ENCODE results near the gene NUDT6. TPM values are rescaled to one million over a fixed set of nuclear protein-coding genes. Genes with fewer than 3 reads are reported as not detected.

NUDT6 gene
- polyA plus RNA-seq, 1 donor from 2014 or later: 12.4 TPM

DNA sequence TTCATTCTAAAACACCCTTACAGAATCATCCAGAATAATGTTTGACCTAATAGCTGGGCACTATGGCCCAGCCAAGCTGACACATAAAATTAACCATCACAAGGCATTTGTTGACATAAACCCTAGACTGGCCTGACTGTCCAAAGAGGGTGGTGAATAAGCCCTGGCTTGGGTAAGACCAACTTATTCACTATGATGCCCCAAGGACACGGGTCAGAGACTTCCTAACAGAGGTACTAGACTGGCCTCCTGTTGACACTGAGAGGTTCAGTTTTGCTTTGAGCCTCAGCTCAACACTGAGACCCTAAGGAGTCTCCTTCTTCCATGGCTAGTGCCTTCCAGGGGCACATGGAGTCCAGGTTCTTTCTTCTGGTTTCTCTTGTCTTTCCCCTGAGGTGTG, 74.5 kb downstream of the NUDT6 start:
- no peak overlapping the region for H3K4me3 ChIP-seq (ENCODE audit: low read length)
- no peaks in the 10 kb centered on the region for H4K20me1 ChIP-seq (ENCODE audit: insufficient read depth)
- TF ChIP-seq MXI1 (conservative IDR thresholded peaks at IDR 0.05; ENCODE audit: poor library complexity, severe bottlenecking): no peak
- TF ChIP-seq, protein P1, sequence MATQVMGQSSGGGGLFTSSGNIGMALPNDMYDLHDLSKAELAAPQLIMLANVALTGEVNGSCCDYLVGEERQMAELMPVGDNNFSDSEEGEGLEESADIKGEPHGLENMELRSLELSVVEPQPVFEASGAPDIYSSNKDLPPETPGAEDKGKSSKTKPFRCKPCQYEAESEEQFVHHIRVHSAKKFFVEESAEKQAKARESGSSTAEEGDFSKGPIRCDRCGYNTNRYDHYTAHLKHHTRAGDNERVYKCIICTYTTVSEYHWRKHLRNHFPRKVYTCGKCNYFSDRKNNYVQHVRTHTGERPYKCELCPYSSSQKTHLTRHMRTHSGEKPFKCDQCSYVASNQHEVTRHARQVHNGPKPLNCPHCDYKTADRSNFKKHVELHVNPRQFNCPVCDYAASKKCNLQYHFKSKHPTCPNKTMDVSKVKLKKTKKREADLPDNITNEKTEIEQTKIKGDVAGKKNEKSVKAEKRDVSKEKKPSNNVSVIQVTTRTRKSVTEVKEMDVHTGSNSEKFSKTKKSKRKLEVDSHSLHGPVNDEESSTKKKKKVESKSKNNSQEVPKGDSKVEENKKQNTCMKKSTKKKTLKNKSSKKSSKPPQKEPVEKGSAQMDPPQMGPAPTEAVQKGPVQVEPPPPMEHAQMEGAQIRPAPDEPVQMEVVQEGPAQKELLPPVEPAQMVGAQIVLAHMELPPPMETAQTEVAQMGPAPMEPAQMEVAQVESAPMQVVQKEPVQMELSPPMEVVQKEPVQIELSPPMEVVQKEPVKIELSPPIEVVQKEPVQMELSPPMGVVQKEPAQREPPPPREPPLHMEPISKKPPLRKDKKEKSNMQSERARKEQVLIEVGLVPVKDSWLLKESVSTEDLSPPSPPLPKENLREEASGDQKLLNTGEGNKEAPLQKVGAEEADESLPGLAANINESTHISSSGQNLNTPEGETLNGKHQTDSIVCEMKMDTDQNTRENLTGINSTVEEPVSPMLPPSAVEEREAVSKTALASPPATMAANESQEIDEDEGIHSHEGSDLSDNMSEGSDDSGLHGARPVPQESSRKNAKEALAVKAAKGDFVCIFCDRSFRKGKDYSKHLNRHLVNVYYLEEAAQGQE (IDR thresholded peaks at IDR 0.05; ENCODE audit: borderline replicate concordance): no peak
- no peak for TF ChIP-seq POLR2AphosphoS5 (IDR thresholded peaks at IDR 0.05)
- TF ChIP-seq TAF1 (IDR thresholded peaks at IDR 0.05; ENCODE audit: low read depth): no peak
- no peak for TF ChIP-seq EZH2 (IDR thresholded peaks at IDR 0.05; ENCODE audit: borderline replicate concordance, insufficient read depth, low read length, poor library complexity, severe bottlenecking)
- no peak for TF ChIP-seq RAD21 (conservative IDR thresholded peaks at IDR 0.05)
- TF ChIP-seq SMC3 (conservative IDR thresholded peaks at IDR 0.05; ENCODE audit: poor library complexity): no peak
- TF ChIP-seq, protein P2, sequence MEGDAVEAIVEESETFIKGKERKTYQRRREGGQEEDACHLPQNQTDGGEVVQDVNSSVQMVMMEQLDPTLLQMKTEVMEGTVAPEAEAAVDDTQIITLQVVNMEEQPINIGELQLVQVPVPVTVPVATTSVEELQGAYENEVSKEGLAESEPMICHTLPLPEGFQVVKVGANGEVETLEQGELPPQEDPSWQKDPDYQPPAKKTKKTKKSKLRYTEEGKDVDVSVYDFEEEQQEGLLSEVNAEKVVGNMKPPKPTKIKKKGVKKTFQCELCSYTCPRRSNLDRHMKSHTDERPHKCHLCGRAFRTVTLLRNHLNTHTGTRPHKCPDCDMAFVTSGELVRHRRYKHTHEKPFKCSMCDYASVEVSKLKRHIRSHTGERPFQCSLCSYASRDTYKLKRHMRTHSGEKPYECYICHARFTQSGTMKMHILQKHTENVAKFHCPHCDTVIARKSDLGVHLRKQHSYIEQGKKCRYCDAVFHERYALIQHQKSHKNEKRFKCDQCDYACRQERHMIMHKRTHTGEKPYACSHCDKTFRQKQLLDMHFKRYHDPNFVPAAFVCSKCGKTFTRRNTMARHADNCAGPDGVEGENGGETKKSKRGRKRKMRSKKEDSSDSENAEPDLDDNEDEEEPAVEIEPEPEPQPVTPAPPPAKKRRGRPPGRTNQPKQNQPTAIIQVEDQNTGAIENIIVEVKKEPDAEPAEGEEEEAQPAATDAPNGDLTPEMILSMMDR (IDR thresholded peaks at IDR 0.05; ENCODE audit: poor library complexity, severe bottlenecking): no peak
- TF ChIP-seq EP300 (conservative IDR thresholded peaks at IDR 0.05; ENCODE audit: poor library complexity, severe bottlenecking): no peak
- no peaks in the 10 kb centered on the region for H3K9me2 ChIP-seq (ENCODE audit: insufficient read depth, low read length)
- H3K9me3 ChIP-seq (ENCODE audit: low read length): no peaks in the 10 kb centered on the region
- H3K4me2 ChIP-seq (ENCODE audit: low read length): no peak overlapping the region
- no peaks in the 10 kb centered on the region for H3K27me3 ChIP-seq (ENCODE audit: insufficient read depth, low read depth, low read length)
- H2AFZ ChIP-seq (ENCODE audit: low read depth, low read length): no peak overlapping the region
- H3F3A ChIP-seq (ENCODE audit: insufficient read depth, low read length, poor library complexity, severe bottlenecking): no peaks in the 10 kb centered on the region
- peaks cover 10% of the 10 kb centered on the region for H3K79me2 ChIP-seq (replicated peaks; ENCODE audit: insufficient read depth, low read length)
- no peaks in the 10 kb centered on the region for H3K36me3 ChIP-seq (ENCODE audit: insufficient read depth, low read length)
- H3K27ac ChIP-seq (ENCODE audit: low read length): no peak overlapping the region
- no peak overlapping the region for H3K9ac ChIP-seq (ENCODE audit: low read length)

GRCh38 chr4:122845760-122846159, 76.6 kb downstream of the NUDT6 start:
- TF ChIP-seq POLR2AphosphoS5 (IDR thresholded peaks at IDR 0.05) (no peak), MXI1 (conservative IDR thresholded peaks at IDR 0.05; ENCODE audit: poor library complexity, severe bottlenecking) (no peak), TAF1 (IDR thresholded peaks at IDR 0.05; ENCODE audit: low read depth) (no peak), SMC3 (conservative IDR thresholded peaks at IDR 0.05; ENCODE audit: poor library complexity) (no peak), EZH2 (IDR thresholded peaks at IDR 0.05; ENCODE audit: borderline replicate concordance, insufficient read depth, low read length, poor library complexity, severe bottlenecking) (no peak), EP300 (conservative IDR thresholded peaks at IDR 0.05; ENCODE audit: poor library complexity, severe bottlenecking) (no peak), RAD21 (conservative IDR thresholded peaks at IDR 0.05) (no peak)
- TF ChIP-seq, protein P2 (IDR thresholded peaks at IDR 0.05; ENCODE audit: poor library complexity, severe bottlenecking): no peak
- TF ChIP-seq, protein P1 (IDR thresholded peaks at IDR 0.05; ENCODE audit: borderline replicate concordance): no peak
- Histone ChIP-seq H3K27ac (ENCODE audit: low read length) (no peak overlapping the region), H3K36me3 (ENCODE audit: insufficient read depth, low read length) (no peaks in the 10 kb centered on the region), H3K4me2 (ENCODE audit: low read length) (no peak overlapping the region), H3K4me3 (ENCODE audit: low read length) (no peak overlapping the region), H3K79me2 (replicated peaks; ENCODE audit: insufficient read depth, low read length) (peaks cover 10% of the 10 kb centered on the region), H4K20me1 (ENCODE audit: insufficient read depth) (no peaks in the 10 kb centered on the region), H3F3A (ENCODE audit: insufficient read depth, low read length, poor library complexity, severe bottlenecking) (no peaks in the 10 kb centered on the region), H3K9ac (ENCODE audit: low read length) (no peak overlapping the region), H2AFZ (ENCODE audit: low read depth, low read length) (no peak overlapping the region), H3K27me3 (ENCODE audit: insufficient read depth, low read depth, low read length) (no peaks in the 10 kb centered on the region), H3K9me3 (ENCODE audit: low read length) (no peaks in the 10 kb centered on the region), H3K9me2 (ENCODE audit: insufficient read depth, low read length) (no peaks in the 10 kb centered on the region)

Measured in neural cell (in vitro differentiated cells).